Astrocyte (in vitro differentiated cells and primary cell): ENCODE measurements around the gene IPO4. TPM values are rescaled to one million over a fixed set of nuclear protein-coding genes. Genes with fewer than 3 reads are reported as not detected.

ENCODE experiments used
- DNase-seq: peaks from one replicate; pipeline ENCODE4 v3.0.0-alpha.2; 2010; ENCODE audit warnings: low read depth
- FAIRE-seq: peaks from 2 replicates; lab custom pipeline; 2011; peaks lifted over from hg19 to GRCh38; lab: Jason Lieb, UNC
- H2AFZ ChIP-seq: 2 replicates; pipeline ENCODE4 v1.6.0; 2012; ENCODE audit warnings: low read depth, low read length, inconsistent platforms
- H3K27ac ChIP-seq: 2 replicates; pipeline ENCODE4 v1.5.1; 2011; ENCODE audit warnings: low read depth, low read length, inconsistent platforms
- H3K27me3 ChIP-seq: 2 replicates; pipeline ENCODE4 v1.6.0; 2011; ENCODE audit warnings: low read length, inconsistent platforms; ENCODE audit not compliant: insufficient read depth
- H3K36me3 ChIP-seq: 2 replicates; pipeline ENCODE4 v1.5.1; 2011; ENCODE audit warnings: low read length, inconsistent platforms; ENCODE audit not compliant: insufficient read depth
- H3K4me1 ChIP-seq: 2 replicates; pipeline ENCODE4 v1.5.1; 2011; ENCODE audit warnings: low read length, inconsistent platforms; ENCODE audit not compliant: insufficient read depth
- H3K4me2 ChIP-seq: 2 replicates; pipeline ENCODE4 v1.6.0; 2012; ENCODE audit warnings: low read length, inconsistent platforms
- H3K4me3 ChIP-seq: 2 replicates; pipeline ENCODE4 v1.5.1; 2011; ENCODE audit warnings: low read depth, mild to moderate bottlenecking, low read length, inconsistent platforms; ENCODE audit not compliant: insufficient read depth
- H3K79me2 ChIP-seq: 2 replicates; pipeline ENCODE4 v1.6.0; 2012; ENCODE audit warnings: mild to moderate bottlenecking, low read length, inconsistent platforms; ENCODE audit not compliant: insufficient read depth
- H3K9ac ChIP-seq: 2 replicates; pipeline ENCODE4 v1.6.0; 2012; ENCODE audit warnings: mild to moderate bottlenecking, low read length, inconsistent platforms
- H3K9me3 ChIP-seq: 2 replicates; pipeline ENCODE4 v1.5.1; 2012; ENCODE audit warnings: low read depth, mild to moderate bottlenecking, low read length, inconsistent platforms; ENCODE audit not compliant: insufficient read depth
- H4K20me1 ChIP-seq: 2 replicates; pipeline ENCODE4 v1.6.0; 2012; ENCODE audit warnings: low read length, inconsistent platforms; ENCODE audit not compliant: insufficient read depth
- H3K27ac Mint-ChIP-seq: one replicate; pipeline ENCODE4 v1.8.0; 2021; ENCODE audit warnings: mild to moderate bottlenecking, mixed read lengths; ENCODE audit not compliant: unreplicated experiment
- H3K27me3 Mint-ChIP-seq: one replicate; pipeline ENCODE4 v1.8.0; 2021; ENCODE audit warnings: low read depth, mixed read lengths; ENCODE audit not compliant: unreplicated experiment
- H3K36me3 Mint-ChIP-seq: one replicate; pipeline ENCODE4 v1.8.0; 2021; ENCODE audit warnings: low read depth, mixed read lengths; ENCODE audit not compliant: unreplicated experiment
- H3K4me1 Mint-ChIP-seq: one replicate; pipeline ENCODE4 v1.8.0; 2021; ENCODE audit warnings: low read depth, mixed read lengths; ENCODE audit not compliant: unreplicated experiment
- H3K4me3 Mint-ChIP-seq: one replicate; pipeline ENCODE4 v1.8.0; 2021; ENCODE audit warnings: mild to moderate bottlenecking, moderate library complexity, mixed read lengths; ENCODE audit not compliant: unreplicated experiment
- H3K9me3 Mint-ChIP-seq: one replicate; pipeline ENCODE4 v1.8.0; 2021; ENCODE audit warnings: mild to moderate bottlenecking, mixed read lengths; ENCODE audit not compliant: unreplicated experiment
- EZH2 ChIP-seq: IDR thresholded peaks from 2 replicates; pipeline ENCODE4 v1.6.1; 2012; ENCODE audit warnings: mild to moderate bottlenecking, low read length, inconsistent platforms; ENCODE audit not compliant: insufficient read depth
- total RNA-seq: library from RNA; stranded (reverse); gene quantifications from 2 replicates; pipeline ENCODE4 v1.2.1, GENCODE V29; 2021
- TF ChIP-seq, protein P1 (sequence below): IDR thresholded peaks from 2 replicates; pipeline ENCODE4 v1.5.1; 2011; ENCODE audit warnings: low read depth, mild to moderate bottlenecking, inconsistent platforms, low read length, moderate library complexity; ENCODE audit not compliant: insufficient read depth

IPO4 gene
- total RNA-seq, 1 donor from 2014 or later: 46.1 TPM

DNA sequence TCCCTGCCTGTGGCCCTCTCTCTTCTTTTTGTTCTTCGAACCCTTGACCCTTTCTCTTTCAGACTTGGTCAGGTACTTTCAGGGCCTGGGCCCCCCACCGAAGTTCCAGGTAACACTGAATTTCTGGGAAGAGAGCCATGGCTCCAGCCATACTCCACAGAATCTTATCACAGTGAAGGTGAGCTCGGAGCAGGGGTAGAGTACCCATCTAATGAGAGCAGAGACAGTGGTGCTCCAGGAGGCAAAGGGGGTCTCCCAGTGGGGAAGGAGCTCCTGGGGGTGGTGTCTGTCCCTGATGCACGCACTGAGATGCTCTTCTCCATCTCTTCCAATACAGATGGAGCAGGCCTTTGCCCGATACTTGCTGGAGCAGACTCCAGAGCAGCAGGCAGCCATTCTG, 22.8 kb downstream of the IPO4 start:
- Mint-ChIP-seq H3K27ac (no peak overlapping the region), H3K9me3 (no peaks in the 10 kb centered on the region), H3K36me3 (peaks cover 43% of the 10 kb centered on the region), H3K4me3 (no peak overlapping the region), H3K4me1 (peaks cover 18% of the 10 kb centered on the region), H3K27me3 (no peaks in the 10 kb centered on the region)
- Histone ChIP-seq H3K4me2 (no peak overlapping the region), H3K4me1 (peaks cover 10% of the 10 kb centered on the region), H3K4me3 (no peak overlapping the region), H3K36me3 (peaks cover 23% of the 10 kb centered on the region), H3K79me2 (peaks cover 12% of the 10 kb centered on the region), H3K27me3 (no peaks in the 10 kb centered on the region), H3K9me3 (no peaks in the 10 kb centered on the region), H2AFZ (no peak overlapping the region), H3K27ac (no peak overlapping the region), H4K20me1 (peaks cover 20% of the 10 kb centered on the region), H3K9ac (no peak overlapping the region)
- no peak for FAIRE-seq
- no peak for DNase-seq
- no peak for TF ChIP-seq EZH2
- TF ChIP-seq, protein P1, sequence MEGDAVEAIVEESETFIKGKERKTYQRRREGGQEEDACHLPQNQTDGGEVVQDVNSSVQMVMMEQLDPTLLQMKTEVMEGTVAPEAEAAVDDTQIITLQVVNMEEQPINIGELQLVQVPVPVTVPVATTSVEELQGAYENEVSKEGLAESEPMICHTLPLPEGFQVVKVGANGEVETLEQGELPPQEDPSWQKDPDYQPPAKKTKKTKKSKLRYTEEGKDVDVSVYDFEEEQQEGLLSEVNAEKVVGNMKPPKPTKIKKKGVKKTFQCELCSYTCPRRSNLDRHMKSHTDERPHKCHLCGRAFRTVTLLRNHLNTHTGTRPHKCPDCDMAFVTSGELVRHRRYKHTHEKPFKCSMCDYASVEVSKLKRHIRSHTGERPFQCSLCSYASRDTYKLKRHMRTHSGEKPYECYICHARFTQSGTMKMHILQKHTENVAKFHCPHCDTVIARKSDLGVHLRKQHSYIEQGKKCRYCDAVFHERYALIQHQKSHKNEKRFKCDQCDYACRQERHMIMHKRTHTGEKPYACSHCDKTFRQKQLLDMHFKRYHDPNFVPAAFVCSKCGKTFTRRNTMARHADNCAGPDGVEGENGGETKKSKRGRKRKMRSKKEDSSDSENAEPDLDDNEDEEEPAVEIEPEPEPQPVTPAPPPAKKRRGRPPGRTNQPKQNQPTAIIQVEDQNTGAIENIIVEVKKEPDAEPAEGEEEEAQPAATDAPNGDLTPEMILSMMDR: no peak

DNA sequence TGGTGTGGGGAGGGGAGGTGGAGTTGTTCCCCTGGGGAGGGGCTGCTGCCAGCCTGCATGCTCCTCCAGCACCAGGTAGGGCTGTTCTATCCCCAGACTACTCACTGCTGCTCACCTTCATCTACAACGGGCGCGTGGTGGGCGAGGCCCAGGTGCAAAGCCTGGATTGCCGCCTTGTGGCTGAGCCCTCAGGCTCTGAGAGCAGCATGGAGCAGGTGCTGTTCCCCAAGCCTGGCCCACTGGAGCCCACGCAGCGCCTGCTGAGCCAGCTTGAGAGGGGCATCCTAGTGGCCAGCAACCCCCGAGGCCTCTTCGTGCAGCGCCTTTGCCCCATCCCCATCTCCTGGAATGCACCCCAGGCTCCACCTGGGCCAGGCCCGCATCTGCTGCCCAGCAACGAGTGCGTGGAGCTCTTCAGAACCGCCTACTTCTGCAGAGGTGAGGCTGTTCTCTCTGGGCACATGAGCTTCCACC, 24.1 kb downstream of the IPO4 start:
- Mint-ChIP-seq H3K36me3 (peaks cover 41% of the 10 kb centered on the region), H3K4me1 (peaks cover 20% of the 10 kb centered on the region), H3K4me3 (no peak overlapping the region), H3K27ac (no peak overlapping the region), H3K27me3 (no peaks in the 10 kb centered on the region), H3K9me3 (no peaks in the 10 kb centered on the region)
- DNase-seq: no peak
- no peaks in the 10 kb centered on the region for H3K27me3 ChIP-seq
- H3K9me3 ChIP-seq: no peaks in the 10 kb centered on the region
- peaks cover 12% of the 10 kb centered on the region for H3K79me2 ChIP-seq
- H3K36me3 ChIP-seq: peaks cover 23% of the 10 kb centered on the region
- TF ChIP-seq, protein P1: no peak
- TF ChIP-seq EZH2: no peak
- H3K4me2 ChIP-seq: no peak overlapping the region
- H3K4me1 ChIP-seq: peaks cover 12% of the 10 kb centered on the region
- no peak for FAIRE-seq
- peaks cover 29% of the 10 kb centered on the region for H4K20me1 ChIP-seq
- no peak overlapping the region for H3K4me3 ChIP-seq
- no peak overlapping the region for H3K27ac ChIP-seq
- no peak overlapping the region for H3K9ac ChIP-seq
- no peak overlapping the region for H2AFZ ChIP-seq

DNA sequence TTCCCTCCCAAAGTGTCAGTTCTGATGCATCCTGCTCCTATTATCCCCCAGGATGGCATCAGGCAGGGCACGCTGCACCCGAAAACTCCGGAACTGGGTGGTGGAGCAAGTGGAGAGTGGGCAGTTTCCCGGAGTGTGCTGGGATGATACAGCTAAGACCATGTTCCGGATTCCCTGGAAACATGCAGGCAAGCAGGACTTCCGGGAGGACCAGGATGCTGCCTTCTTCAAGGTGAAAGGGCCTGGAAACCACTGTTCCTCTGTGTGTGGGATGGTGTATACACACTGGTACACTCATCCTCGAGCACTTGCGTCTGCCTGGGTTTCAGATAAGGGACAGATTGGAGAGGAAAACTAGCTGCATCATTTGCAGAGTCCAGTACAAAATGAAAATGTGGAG, 26.5 kb downstream of the IPO4 start:
- DNase-seq: peak; percentile 26
- Mint-ChIP-seq H3K4me3 (peak overlapping the region; percentile 93), H3K9me3 (no peaks in the 10 kb centered on the region), H3K27me3 (no peaks in the 10 kb centered on the region), H3K36me3 (peaks cover 41% of the 10 kb centered on the region), H3K4me1 (peaks cover 20% of the 10 kb centered on the region), H3K27ac (peak overlapping the region; percentile 99)
- Histone ChIP-seq H3K4me3 (peak overlapping the region; percentile 74), H3K4me1 (peaks cover 12% of the 10 kb centered on the region), H3K9ac (peak overlapping the region; percentile 90), H3K79me2 (peaks cover 12% of the 10 kb centered on the region), H3K27ac (peak overlapping the region; percentile 86), H4K20me1 (peaks cover 30% of the 10 kb centered on the region), H3K4me2 (peak overlapping the region; percentile 94), H3K27me3 (no peaks in the 10 kb centered on the region), H2AFZ (no peak overlapping the region), H3K9me3 (no peaks in the 10 kb centered on the region), H3K36me3 (peaks cover 30% of the 10 kb centered on the region)
- TF ChIP-seq EZH2: no peak
- TF ChIP-seq, protein P1: no peak
- no peak for FAIRE-seq
